Activated CD4-positive, alpha-beta T cell treated with anti-CD3 and anti-CD28 coated beads, Interleukin-2, amount 10 ng/mL, durations not matched to agents 7 days and 5 days (primary cell): ENCODE data around the gene CCDC70. TPM values are rescaled to one million over a fixed set of nuclear protein-coding genes. Genes with fewer than 3 reads are reported as not detected.
A peak's percentile ranks its signal among the peaks of the same experiment; 100 is the strongest.
"Not testable (repeated sequence)": the region's sequence is repeated elsewhere in the genome, so short reads cannot be mapped to it uniquely, and the experiment has no call there.

ENCODE experiments used
- CTCF ChIA-PET: fragments of 350-600 bp; sonication (Branson Sonifier 250); formaldehyde crosslinking; loops from one replicate; lab custom pipeline; 2021; ENCODE audit warnings: antibody characterized with exemption; lab: Charles Lee
- POLR2A ChIA-PET: fragments of 350-600 bp; sonication (Branson Sonifier 250); formaldehyde crosslinking; loops from one replicate; lab custom pipeline; 2021; ENCODE audit warnings: antibody characterized with exemption; lab: Charles Lee
- DNase-seq: peaks from one replicate; pipeline ENCODE4 v3.0.0-alpha.2; 2020
- H3K27ac Mint-ChIP-seq: one replicate; pipeline ENCODE4 v1.8.0; 2021; ENCODE audit warnings: mild to moderate bottlenecking, moderate library complexity, mixed read lengths
- H3K27me3 Mint-ChIP-seq: one replicate; pipeline ENCODE4 v1.8.0; 2021; ENCODE audit warnings: mixed read lengths
- H3K36me3 Mint-ChIP-seq: one replicate; pipeline ENCODE4 v1.8.0; 2021; ENCODE audit warnings: low read depth, mixed read lengths
- H3K4me1 Mint-ChIP-seq: one replicate; pipeline ENCODE4 v1.8.0; 2021; ENCODE audit warnings: mixed read lengths
- H3K4me3 Mint-ChIP-seq: one replicate; pipeline ENCODE4 v1.8.0; 2021; ENCODE audit warnings: mild to moderate bottlenecking, moderate library complexity, mixed read lengths
- H3K9me3 Mint-ChIP-seq: one replicate; pipeline ENCODE4 v1.8.0; 2021; ENCODE audit warnings: mixed read lengths
- total RNA-seq, 2 experiments: library from RNA; stranded (reverse); gene quantifications; one replicate each; pipeline ENCODE4 v1.2.3, GENCODE V29; 2021

Gene CCDC70
- total RNA-seq, 2 experiments from 2014 or later = not detected

GRCh38 chr13:51902776-51903175, 41.0 kb downstream of the CCDC70 start:
- ChIA-PET POLR2A (no interaction called here), CTCF (interaction anchor here (1.2 kb wide), 1 partner anchor 21 kb away, joined by 4 read pairs; no protein-coding TSS in a partner anchor)
- H3K4me3 Mint-ChIP-seq = no peak overlapping the region
- H3K4me1 Mint-ChIP-seq = peaks cover 15% of the 10 kb centered on the region
- peaks cover 13% of the 10 kb centered on the region for H3K27me3 Mint-ChIP-seq
- H3K9me3 Mint-ChIP-seq = no peaks in the 10 kb centered on the region
- no peak overlapping the region for H3K27ac Mint-ChIP-seq
- H3K36me3 Mint-ChIP-seq = peaks cover 2% of the 10 kb centered on the region
- DNase-seq = no peak

- H3K9me3 Mint-ChIP-seq = no peaks in the 10 kb centered on the region
- H3K36me3 Mint-ChIP-seq = peaks cover 2% of the 10 kb centered on the region
- ChIA-PET POLR2A (no interaction called here), CTCF (interaction anchor here (1.0 kb wide), 1 partner anchor 12 kb away, joined by 4 read pairs; no protein-coding TSS in a partner anchor)
- peaks cover 25% of the 10 kb centered on the region for H3K4me1 Mint-ChIP-seq
- no peak overlapping the region for H3K4me3 Mint-ChIP-seq
- H3K27ac Mint-ChIP-seq = no peak overlapping the region
- DNase-seq = no peak
- peaks cover 6% of the 10 kb centered on the region for H3K27me3 Mint-ChIP-seq
Measured at GRCh38 chr13:51905787-51906186, 44.0 kb downstream of the CCDC70 start.

GRCh38 chr13:51906581-51906980, 44.8 kb downstream of the CCDC70 start:
- DNase-seq = no peak
- CTCF ChIA-PET = interaction anchor here (1.6 kb wide), 1 partner anchor 14 kb away, joined by 3 read pairs; no protein-coding TSS in a partner anchor
- no peak overlapping the region for H3K27ac Mint-ChIP-seq
- peaks cover 25% of the 10 kb centered on the region for H3K4me1 Mint-ChIP-seq
- peaks cover 2% of the 10 kb centered on the region for H3K36me3 Mint-ChIP-seq
- peaks cover 4% of the 10 kb centered on the region for H3K27me3 Mint-ChIP-seq
- no peak overlapping the region for H3K4me3 Mint-ChIP-seq
- H3K9me3 Mint-ChIP-seq = no peaks in the 10 kb centered on the region
- POLR2A ChIA-PET = no interaction called here

- ChIA-PET POLR2A (no interaction called here), CTCF (interaction anchor here (1.6 kb wide), 1 partner anchor 13 kb away, joined by 3 read pairs; no protein-coding TSS in a partner anchor)
- Mint-ChIP-seq H3K27ac (no peak overlapping the region), H3K9me3 (no peaks in the 10 kb centered on the region), H3K36me3 (peaks cover 2% of the 10 kb centered on the region), H3K4me1 (peaks cover 28% of the 10 kb centered on the region), H3K4me3 (no peak overlapping the region), H3K27me3 (no peaks in the 10 kb centered on the region)
- no peak for DNase-seq
Measured at GRCh38 chr13:51907040-51907732, 45.4 kb downstream of the CCDC70 start.

- H3K36me3 Mint-ChIP-seq = not testable (repeated sequence)
Measured at GRCh38 chr13:51909265-51909664, 47.5 kb downstream of the CCDC70 start.

GRCh38 chr13:51910508-51910907, 48.7 kb downstream of the CCDC70 start:
- Mint-ChIP-seq H3K4me3 (no peak overlapping the region), H3K36me3 (peaks cover 2% of the 10 kb centered on the region), H3K27ac (no peak overlapping the region), H3K4me1 (peaks cover 29% of the 10 kb centered on the region), H3K27me3 (no peaks in the 10 kb centered on the region), H3K9me3 (no peaks in the 10 kb centered on the region)
- ChIA-PET CTCF (interaction anchor here (1.2 to 1.4 kb wide), 2 partner anchors 16 to 167 kb away, joined by 3 to 4 read pairs; no protein-coding TSS in a partner anchor), POLR2A (no interaction called here)
- DNase-seq = no peak

More at GRCh38 chr13:51909265-51909664, 47.5 kb downstream of the CCDC70 start:
- H3K27me3 Mint-ChIP-seq, POLR2A ChIA-PET, CTCF ChIA-PET, DNase-seq, H3K9me3 Mint-ChIP-seq: not testable (repeated sequence)
- peak overlapping the region; percentile 3 for H3K27ac Mint-ChIP-seq
- H3K4me3 Mint-ChIP-seq = peak overlapping the region; percentile 11
- peaks cover 29% of the 10 kb centered on the region for H3K4me1 Mint-ChIP-seq

- H3K27me3 Mint-ChIP-seq = no peaks in the 10 kb centered on the region
- ChIA-PET POLR2A (no interaction called here), CTCF (interaction anchor here (0.6 to 1.5 kb wide), 2 partner anchors 17 to 23 kb away, joined by 3 to 4 read pairs; no protein-coding TSS in a partner anchor)
- peaks cover 26% of the 10 kb centered on the region for H3K4me1 Mint-ChIP-seq
- no peak for DNase-seq
- no peaks in the 10 kb centered on the region for H3K9me3 Mint-ChIP-seq
- H3K4me3 Mint-ChIP-seq = no peak overlapping the region
- no peak overlapping the region for H3K27ac Mint-ChIP-seq
- H3K36me3 Mint-ChIP-seq = peaks cover 2% of the 10 kb centered on the region
Measured at GRCh38 chr13:51912091-51912490, 50.3 kb downstream of the CCDC70 start.

GRCh38 chr13:51912511-51913225, 50.9 kb downstream of the CCDC70 start:
- Mint-ChIP-seq H3K36me3 (no peaks in the 10 kb centered on the region), H3K4me1 (peaks cover 22% of the 10 kb centered on the region), H3K9me3 (no peaks in the 10 kb centered on the region), H3K4me3 (no peak overlapping the region), H3K27ac (no peak overlapping the region), H3K27me3 (no peaks in the 10 kb centered on the region)
- CTCF ChIA-PET = interaction anchor here (0.6 to 1.5 kb wide), 4 partner anchors 9 to 78 kb away, joined by 3 to 4 read pairs (median 3); no protein-coding TSS in a partner anchor
- DNase-seq = no peak
- POLR2A ChIA-PET = no interaction called here

GRCh38 chr13:51913421-51914136, 51.8 kb downstream of the CCDC70 start:
- Mint-ChIP-seq H3K36me3 (no peaks in the 10 kb centered on the region), H3K4me1 (peaks cover 22% of the 10 kb centered on the region), H3K9me3 (no peaks in the 10 kb centered on the region), H3K4me3 (no peak overlapping the region), H3K27me3 (no peaks in the 10 kb centered on the region), H3K27ac (no peak overlapping the region)
- ChIA-PET POLR2A (no interaction called here), CTCF (interaction anchor here (1.2 to 1.5 kb wide), 2 partner anchors 9 to 22 kb away, joined by 3 to 4 read pairs; no protein-coding TSS in a partner anchor)
- no peak for DNase-seq

- ChIA-PET POLR2A (no interaction called here), CTCF (no interaction called here)
- DNase-seq = no peak
- no peaks in the 10 kb centered on the region for H3K36me3 Mint-ChIP-seq
- H3K9me3 Mint-ChIP-seq = no peaks in the 10 kb centered on the region
- peaks cover 19% of the 10 kb centered on the region for H3K4me1 Mint-ChIP-seq
- H3K4me3 Mint-ChIP-seq = no peak overlapping the region
- H3K27ac Mint-ChIP-seq = no peak overlapping the region
- H3K27me3 Mint-ChIP-seq = no peaks in the 10 kb centered on the region
Measured at GRCh38 chr13:51914137-51914493, 52.3 kb downstream of the CCDC70 start.
